T follicular helper cell (primary cell): ENCODE data around the gene MAN2C1.
"Not testable (repeated sequence)": the region's sequence is repeated elsewhere in the genome, so short reads cannot be mapped to it uniquely, and the experiment has no call there.

Source experiments
- DNase-seq: peaks from one replicate; pipeline ENCODE4 v3.0.0-alpha.2; 2020; ENCODE audit warnings: low read depth
- total RNA-seq, 2 experiments: gene quantifications; one replicate each; lab custom pipeline; 2026; lab: John Stamatoyannopoulos, UW

MAN2C1 gene
- total RNA-seq, result 130 to 285 reads per million in 2 experiments

- peak; percentile 86 for DNase-seq
Observed at GRCh38 chr15:75367913-75368688, at the start of gene MAN2C1. Gene MAN2C1 (minus strand): TSS chr15:75368607. CDS start chr15:75368583, 24 bp downstream.

GRCh38 chr15:75416584-75416983, 48.2 kb upstream of the MAN2C1 start:
- DNase-seq, result no peak

- DNase-seq, result no peak
Observed at GRCh38 chr15:75410196-75410595, 41.8 kb upstream of the MAN2C1 start.

- DNase-seq, result no peak
Observed at GRCh38 chr15:75407083-75407482, 38.7 kb upstream of the MAN2C1 start.

GRCh38 chr15:75403892-75404291, 35.5 kb upstream of the MAN2C1 start:
- DNase-seq, result no peak

- no peak for DNase-seq
Observed at GRCh38 chr15:75397494-75397893, 29.1 kb upstream of the MAN2C1 start.

GRCh38 chr15:75389791-75390382, 21.5 kb upstream of the MAN2C1 start:
- DNase-seq, result no peak

GRCh38 chr15:75383986-75384385, 15.6 kb upstream of the MAN2C1 start:
- not testable (repeated sequence) for DNase-seq

- DNase-seq, result no peak
Observed at GRCh38 chr15:75380773-75381172, 12.4 kb upstream of the MAN2C1 start.

GRCh38 chr15:75371901-75372688, 3.7 kb upstream of the MAN2C1 start:
- no peak for DNase-seq

- DNase-seq, result no peak
Observed at GRCh38 chr15:75371486-75371885, 3.1 kb upstream of the MAN2C1 start.

GRCh38 chr15:75369897-75370581, 1.6 kb upstream of the MAN2C1 start:
- DNase-seq, result no peak

- no peak for DNase-seq
Observed at GRCh38 chr15:75368689-75369239, 357 bp upstream of the MAN2C1 start.

GRCh38 chr15:75367406-75367912, 948 bp downstream of the MAN2C1 start:
- no peak for DNase-seq

GRCh38 chr15:75367006-75367405, 1.4 kb downstream of the MAN2C1 start:
- DNase-seq, result no peak

- DNase-seq, result no peak
Observed at GRCh38 chr15:75366163-75366562, 2.2 kb downstream of the MAN2C1 start.

GRCh38 chr15:75364881-75365280, 3.5 kb downstream of the MAN2C1 start:
- no peak for DNase-seq

- DNase-seq, result no peak
Observed at GRCh38 chr15:75363786-75364185, 4.6 kb downstream of the MAN2C1 start.

- DNase-seq, result no peak
Observed at GRCh38 chr15:75362642-75363249, 5.7 kb downstream of the MAN2C1 start.

GRCh38 chr15:75361989-75362641, 6.3 kb downstream of the MAN2C1 start:
- no peak for DNase-seq
